Adrenal gland (tissue), 12 donors: Measurements from ENCODE around the gene CFAP58. TPM values are rescaled to one million over a fixed set of nuclear protein-coding genes. Genes with fewer than 3 reads are reported as not detected.

ENCODE experiments used
- DNase-seq, 7 donors: peaks; one replicate each; pipeline ENCODE4 v3.0.0-alpha.2; 2019 to 2020
- H3K27ac ChIP-seq, 5 donors: fragments of 200-600 bp; sonication (generic) in 4 of 5; 1 replicate in 3 of 5; 2 replicates in 2 of 5; pipeline versions ENCODE4 v1.5.1 to v1.8.0; 2016 to 2020; ENCODE audit warnings: mild to moderate bottlenecking in 1 of 5
- H3K27me3 ChIP-seq: fragments of 200-600 bp; 2 replicates; pipeline ENCODE4 v1.8.0; 2021
- H3K36me3 ChIP-seq, 2 donors: fragments of 200-600 bp; replicated peaks in 1 of 2; 1 replicate in 1 of 2; 2 replicates in 1 of 2; pipeline versions ENCODE4 v1.5.1 to v1.8.0; 2018 to 2022
- H3K4me1 ChIP-seq, 2 donors: fragments of 200-600 bp; replicated peaks in 1 of 2; 1 replicate in 1 of 2; 2 replicates in 1 of 2; pipeline versions ENCODE4 v1.5.1 to v1.8.0; 2018 to 2021
- H3K4me3 ChIP-seq, 4 donors: fragments of 200-600 bp; sonication (generic) in 3 of 4; one replicate each; pipeline ENCODE4 v1.5.1; 2016 to 2018
- H3K9me3 ChIP-seq, 3 donors: fragments of 200-600 bp; sonication (generic) in 1 of 3; replicated peaks in 1 of 3; 1 replicate in 2 of 3; 2 replicates in 1 of 3; pipeline versions ENCODE4 v1.5.1 to v1.8.0; 2016 to 2021
- POLR2A ChIP-seq, 2 donors: fragments of 450-650 bp; IDR thresholded peaks; one replicate each; pipeline ENCODE4 v1.6.1; 2017; ENCODE audit warnings: antibody characterized with exemption in 2 of 2, mild to moderate bottlenecking in 2 of 2, moderate library complexity in 1 of 2
- WGBS, 4 donors: extraction: QIAGEN DNeasy Blood & Tissue Kit in 2 of 4; methylation state at CpG; one replicate each; pipeline versions ENCODE4 v1.1.5 to v1.1.7; 2013 to 2017; 5-methylcytosine and 5-hydroxymethylcytosine counted together
- intact Hi-C, 2 donors: fragments of 100-400 bp; cut with DNase I; formaldehyde crosslinking; loops; one replicate each; pipeline versions ENCODE4 v1.14.1 to v1.15.0; 2022 to 2023
- polyA plus RNA-seq, 3 donors: library from polyadenylated mRNA; stranded (reverse); fragments of 200-250 nt in 2 of 3; fragments of 350-450 nt in 1 of 3; fragmentation: Illumina TruSeq in 1 of 3; extraction: RNeasy Lipid Tissue Mini Kit (QIAGEN cat#74804) in 1 of 3; gene quantifications; one replicate each; pipeline ENCODE4 v1.2.3, GENCODE V29; 2013 to 2014
- total RNA-seq, 9 donors: library from RNA; depleted of rRNA in 4 of 9; stranded (reverse); fragments of >200 nt in 4 of 9; fragments of 120-200 nt in 1 of 9; fragmentation: NEBNext Ultra II Directional in 1 of 9; extraction: Animal tissue kit (Norgen Biotek cat#: 25700) in 1 of 9; gene quantifications; one replicate each; pipeline versions ENCODE4 v1.1.0 to v1.2.4, GENCODE V29; 2013 to 2023
- TF ChIP-seq, protein P1 (sequence below), 6 experiments: fragments of 450-650 bp in 4 of 6; fragments of 200-600 bp in 2 of 6; sonication (generic) in 1 of 6; IDR thresholded peaks; 1 replicate in 5 of 6; 2 replicates in 1 of 6; pipeline versions ENCODE4 v1.5.1 to v1.8.0; 2016 to 2021; ENCODE audit warnings: antibody characterized with exemption in 6 of 6, mild to moderate bottlenecking in 2 of 6, moderate library complexity in 1 of 6
- donor health status: healthy with polysubstance abuse.
- donor health status: Bipolar disorder and iron deficiency.
- donor health status: DM: yes; HTN: yes; CAD: no.
- donor health status: DM: no; HTN: no; CAD: no.
- donor health status: DM: no; HTN: no; CAD: no.
- donor health status: DM: yes; HTN: yes; CAD: no.

CFAP58 gene
- total and polyA plus RNA-seq, 12 donors = 0.11 to 2.9 (median 0.85) TPM

- TF ChIP-seq, protein P1, sequence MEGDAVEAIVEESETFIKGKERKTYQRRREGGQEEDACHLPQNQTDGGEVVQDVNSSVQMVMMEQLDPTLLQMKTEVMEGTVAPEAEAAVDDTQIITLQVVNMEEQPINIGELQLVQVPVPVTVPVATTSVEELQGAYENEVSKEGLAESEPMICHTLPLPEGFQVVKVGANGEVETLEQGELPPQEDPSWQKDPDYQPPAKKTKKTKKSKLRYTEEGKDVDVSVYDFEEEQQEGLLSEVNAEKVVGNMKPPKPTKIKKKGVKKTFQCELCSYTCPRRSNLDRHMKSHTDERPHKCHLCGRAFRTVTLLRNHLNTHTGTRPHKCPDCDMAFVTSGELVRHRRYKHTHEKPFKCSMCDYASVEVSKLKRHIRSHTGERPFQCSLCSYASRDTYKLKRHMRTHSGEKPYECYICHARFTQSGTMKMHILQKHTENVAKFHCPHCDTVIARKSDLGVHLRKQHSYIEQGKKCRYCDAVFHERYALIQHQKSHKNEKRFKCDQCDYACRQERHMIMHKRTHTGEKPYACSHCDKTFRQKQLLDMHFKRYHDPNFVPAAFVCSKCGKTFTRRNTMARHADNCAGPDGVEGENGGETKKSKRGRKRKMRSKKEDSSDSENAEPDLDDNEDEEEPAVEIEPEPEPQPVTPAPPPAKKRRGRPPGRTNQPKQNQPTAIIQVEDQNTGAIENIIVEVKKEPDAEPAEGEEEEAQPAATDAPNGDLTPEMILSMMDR (IDR thresholded peaks at IDR 0.05) = no peak
- TF ChIP-seq POLR2A (IDR thresholded peaks at IDR 0.05) = no peak
- Histone ChIP-seq H3K27me3 (no peaks in the 10 kb centered on the region), H3K9me3 (no peaks in the 10 kb centered on the region), H3K4me3 (peak overlapping the region in 1 of 4 donors; percentile 95), H3K27ac (peak overlapping the region in 4 of 5 donors; percentile 96 to 99 (median 98)), H3K4me1 (peaks cover 24 to 41% of the 10 kb centered on the region in 2 donors), H3K36me3 (no peaks in the 10 kb centered on the region)
- intact Hi-C loops = no loop called here
- 5 to 15% (median 9%) methylated on average over 4 of the region's 4 CpGs for WGBS, 4 donors
- no peak for DNase-seq
Measured at GRCh38 chr10:104340111-104340526, 13.5 kb upstream of the CFAP58 start.

DNA sequence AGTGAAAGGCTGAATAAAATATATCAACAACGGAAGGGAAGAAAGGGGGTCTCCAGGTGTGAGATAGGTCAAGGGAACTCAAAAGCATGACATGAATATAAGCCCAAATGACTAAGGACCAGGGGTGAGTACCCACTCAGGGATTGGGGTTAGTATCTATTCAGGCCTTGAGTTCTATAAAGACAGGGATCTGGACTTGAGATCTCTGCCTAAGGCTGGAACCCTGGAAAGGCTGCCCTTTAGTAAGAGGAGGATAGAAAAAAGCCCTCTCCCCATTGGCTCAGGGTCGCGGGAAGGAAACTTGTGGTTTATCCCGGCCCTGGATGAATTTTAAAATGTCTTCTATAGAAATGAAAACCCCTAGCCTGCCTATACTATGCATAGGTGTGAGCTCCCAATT lies 13.0 kb upstream of the CFAP58 start:
- intact Hi-C loops = no loop called here
- H3K4me3 ChIP-seq = no peak overlapping the region

DNA sequence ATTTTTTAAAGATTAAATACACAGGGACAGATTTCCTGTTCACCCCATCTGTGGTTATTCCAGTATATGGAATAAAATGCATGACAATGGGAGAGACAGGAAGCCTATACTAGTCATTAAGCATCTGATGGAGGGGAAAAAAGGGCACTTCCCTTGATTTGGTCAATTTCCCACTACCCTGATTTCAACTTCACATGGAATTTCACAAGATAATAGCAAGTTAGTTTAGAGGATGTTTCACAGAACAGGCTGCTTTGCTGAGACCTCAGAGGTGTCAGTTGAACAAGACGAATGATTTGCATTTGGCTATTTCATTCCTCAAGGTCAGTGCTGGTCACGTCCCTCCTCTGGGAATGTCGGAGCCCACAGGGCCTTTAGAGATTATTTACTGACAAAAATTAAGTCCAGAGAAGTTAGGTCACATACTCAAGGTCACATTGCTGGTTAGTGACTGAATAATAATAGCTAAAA lies 10.7 kb upstream of the CFAP58 start:
- 8 to 27% (median 22%) methylated on average over 3 of the region's 3 CpGs for WGBS, 4 donors
- Histone ChIP-seq H3K27ac (peak overlapping the region in 4 of 5 donors; percentile 36 to 78 (median 58)), H3K27me3 (no peaks in the 10 kb centered on the region), H3K4me1 (peaks cover 22 to 24% of the 10 kb centered on the region in 2 donors), H3K4me3 (no peak overlapping the region), H3K36me3 (no peaks in the 10 kb centered on the region), H3K9me3 (no peaks in the 10 kb centered on the region)
- DNase-seq = peak in 5 of 7 donors; percentile 49 to 86 (median 75)
- intact Hi-C loops = no loop called here
- TF ChIP-seq POLR2A (IDR thresholded peaks at IDR 0.05) = no peak
- TF ChIP-seq, protein P1 (IDR thresholded peaks at IDR 0.05) = no peak

More for the DNA sequence above, 13.0 kb upstream of the CFAP58 start:
- no peak for TF ChIP-seq POLR2A (IDR thresholded peaks at IDR 0.05)
- TF ChIP-seq, protein P1 (IDR thresholded peaks at IDR 0.05) = no peak
- 71 to 77% (median 74%) methylated on average over 4 of the region's 4 CpGs for WGBS, 4 donors
- no peaks in the 10 kb centered on the region for H3K36me3 ChIP-seq
- no peaks in the 10 kb centered on the region for H3K9me3 ChIP-seq
- no peak for DNase-seq
- no peaks in the 10 kb centered on the region for H3K27me3 ChIP-seq
- H3K27ac ChIP-seq = peak overlapping the region in 4 of 5 donors; percentile 96 to 99 (median 98)
- peaks cover 24 to 36% of the 10 kb centered on the region in 2 donors for H3K4me1 ChIP-seq

DNA sequence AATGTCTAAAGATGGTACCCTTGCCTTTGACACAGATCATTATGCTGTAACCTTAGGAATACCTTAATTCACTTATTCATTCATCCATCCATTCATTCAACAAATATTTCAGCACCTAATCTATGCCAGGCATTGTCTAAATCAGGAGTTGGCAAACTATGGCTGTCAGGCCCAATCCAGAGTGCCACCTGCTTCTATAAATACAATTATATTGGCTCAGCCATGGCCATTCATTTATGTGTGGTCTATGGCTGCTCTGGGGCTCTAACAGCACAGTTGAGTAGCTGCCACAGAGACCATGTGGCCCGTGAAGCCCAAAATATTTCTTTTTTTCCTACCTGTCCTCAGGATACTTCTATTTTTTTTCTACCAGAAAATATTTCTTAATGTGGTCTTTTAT lies 9.4 kb upstream of the CFAP58 start:
- no peak overlapping the region for H3K4me3 ChIP-seq
- no peak for TF ChIP-seq POLR2A (IDR thresholded peaks at IDR 0.05)
- TF ChIP-seq, protein P1 (IDR thresholded peaks at IDR 0.05) = no peak
- H3K9me3 ChIP-seq = no peaks in the 10 kb centered on the region
- 89 to 94% (median 91%) methylated on average over 1 of the region's 1 CpG for WGBS, 4 donors
- no peaks in the 10 kb centered on the region for H3K36me3 ChIP-seq
- DNase-seq = no peak
- peaks cover 22 to 25% of the 10 kb centered on the region in 2 donors for H3K4me1 ChIP-seq
- H3K27ac ChIP-seq = peak overlapping the region in 2 of 5 donors; percentile 48 to 78
- no peaks in the 10 kb centered on the region for H3K27me3 ChIP-seq
- intact Hi-C loops = no loop called here
